Peyer's patch (tissue), 4 donors: ENCODE measurements around the gene TTF1.

Source experiments
- CTCF ChIP-seq, 6 experiments: fragments of 450-650 bp in 4 of 6; fragments of 200-600 bp in 2 of 6; sonication (generic) in 1 of 6; IDR thresholded peaks; one replicate each; pipeline ENCODE4 v1.5.1; 2017 to 2019; ENCODE audit warnings: antibody characterized with exemption in 6 of 6, mild to moderate bottlenecking in 3 of 6, moderate library complexity in 1 of 6
- POLR2A ChIP-seq, 2 donors: fragments of 450-650 bp; IDR thresholded peaks; one replicate each; pipeline ENCODE4 v1.5.1; 2017; ENCODE audit warnings: antibody characterized with exemption in 2 of 2, mild to moderate bottlenecking in 2 of 2, moderate library complexity in 2 of 2

GRCh38 chr9:132430998-132431397 lies 24.4 kb upstream of the TTF1 start:
- TF ChIP-seq CTCF (IDR thresholded peaks at IDR 0.05) (no peak), POLR2A (IDR thresholded peaks at IDR 0.05) (no peak)
